Mammary microvascular endothelial cell (primary cell): ENCODE measurements around the gene OR2H1. TPM values are rescaled to one million over a fixed set of nuclear protein-coding genes. Genes with fewer than 3 reads are reported as not detected.

ENCODE experiments used
- total RNA-seq: library from RNA; depleted of rRNA; stranded (reverse); fragments of >200 nt; gene quantifications from 2 replicates; pipeline ENCODE4 v1.2.3, GENCODE V29; 2015

The OR2H1 gene
- total RNA-seq = not detected in 2 replicates

GRCh38 chr6:29456971-29457370, at the start of gene OR2H1, which contains the start of gene OR11A1:
Gene OR2H1 (plus strand): TSS chr6:29457155. CDS start chr6:29461770, 4,615 bp downstream.
Gene OR11A1 (minus strand): TSS chr6:29457071. CDS start chr6:29427641, 29,430 bp downstream.

GRCh38 chr6:29414588-29414987, 42.4 kb upstream of the OR2H1 start, which contains the start of gene OR12D1:
Gene OR12D1 (plus strand): TSS chr6:29414928.

DNA sequence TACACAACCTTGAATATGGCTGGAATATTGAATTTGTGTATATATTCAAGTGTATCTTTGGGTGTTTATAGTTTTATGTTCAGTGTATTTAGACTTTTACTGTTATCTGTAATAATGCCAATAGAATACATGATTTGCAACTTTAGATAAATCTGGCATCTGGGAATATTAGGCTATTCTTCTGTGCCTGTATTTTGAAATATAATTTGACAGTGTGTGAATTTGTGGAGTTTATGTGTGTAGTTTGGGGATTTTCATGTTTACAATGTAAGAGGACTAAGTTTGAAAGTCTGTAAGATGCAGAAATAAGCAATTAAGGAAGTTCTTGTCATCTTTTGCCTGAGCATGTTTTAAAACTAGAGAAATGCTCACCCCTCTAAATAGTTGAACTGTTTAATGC, 17.9 kb upstream of the OR2H1 start, which contains the start of gene OR10C1:
Gene OR10C1 (plus strand): TSS at position 301 of the 400 bp plus-strand sequence. CDS start 710 bp downstream, outside the sequence.

DNA sequence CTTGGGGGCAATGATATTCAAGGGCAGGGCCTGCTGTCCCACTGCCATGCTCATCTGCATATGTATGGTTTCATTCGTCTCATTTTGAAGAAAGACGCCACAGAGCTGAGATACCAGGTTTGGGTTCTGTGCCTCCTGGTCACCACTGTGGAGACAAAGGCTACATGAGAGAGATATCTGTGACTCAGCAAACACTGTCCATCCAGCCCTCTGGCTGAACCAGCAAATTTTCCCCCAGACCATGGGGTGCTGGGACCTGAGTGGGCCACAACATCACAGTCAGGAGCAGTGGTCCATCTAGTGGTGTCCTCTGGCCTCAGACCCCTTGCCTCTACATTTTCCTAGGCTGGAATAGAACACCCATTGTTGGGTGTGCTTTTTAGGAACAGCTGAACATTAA, 30.7 kb downstream of the OR2H1 start, which contains the start of gene MAS1L:
Gene MAS1L (minus strand): TSS at position 297 of the 400 bp plus-strand sequence. CDS start 54 bp downstream, at position 243.

Other genes starting within 250 kb of the OR2H1 start
- gene OR14J1, start 155.5 kb upstream of the OR2H1 start, total RNA-seq = not detected in 2 replicates
- gene OR5V1, start 88.3 kb upstream of the OR2H1 start, total RNA-seq = not detected in 2 replicates
- not detected in 2 replicates for gene OR12D3, start 81.9 kb upstream of the OR2H1 start, total RNA-seq
- not detected in 2 replicates for gene OR12D2, start 61.5 kb upstream of the OR2H1 start, total RNA-seq
- gene OR12D1, start 42.2 kb upstream of the OR2H1 start, total RNA-seq = not detected in 2 replicates
- not detected in 2 replicates for gene OR10C1, start 17.8 kb upstream of the OR2H1 start, total RNA-seq
- not detected in 2 replicates for gene OR11A1, start 84 bp upstream of the OR2H1 start, total RNA-seq
- gene MAS1L, start 30.8 kb downstream of the OR2H1 start, total RNA-seq = not detected in 2 replicates
- gene UBD, start 102.6 kb downstream of the OR2H1 start, total RNA-seq = 23.4 and 24.5 TPM in 2 replicates
- not detected in 2 replicates for gene OR2H2, start 128.0 kb downstream of the OR2H1 start, total RNA-seq
- gene GABBR1, start 176.0 kb downstream of the OR2H1 start, total RNA-seq = 0.74 and 1.7 TPM in 2 replicates
- not detected in 2 replicates for gene MOG, start 199.9 kb downstream of the OR2H1 start, total RNA-seq
- not detected in 2 replicates for gene ZFP57, start 224.0 kb downstream of the OR2H1 start, total RNA-seq